Embryonic facial prominence (tissue), 1 donor: Measurements from ENCODE around the gene FHOD3.
A peak's percentile ranks its signal among the peaks of the same experiment; 100 is the strongest.

Source experiments
- DNase-seq: peaks from one replicate; pipeline ENCODE4 v3.0.0-alpha.2; 2016; ENCODE audit errors: extremely low spot score

FHOD3 gene

DNA sequence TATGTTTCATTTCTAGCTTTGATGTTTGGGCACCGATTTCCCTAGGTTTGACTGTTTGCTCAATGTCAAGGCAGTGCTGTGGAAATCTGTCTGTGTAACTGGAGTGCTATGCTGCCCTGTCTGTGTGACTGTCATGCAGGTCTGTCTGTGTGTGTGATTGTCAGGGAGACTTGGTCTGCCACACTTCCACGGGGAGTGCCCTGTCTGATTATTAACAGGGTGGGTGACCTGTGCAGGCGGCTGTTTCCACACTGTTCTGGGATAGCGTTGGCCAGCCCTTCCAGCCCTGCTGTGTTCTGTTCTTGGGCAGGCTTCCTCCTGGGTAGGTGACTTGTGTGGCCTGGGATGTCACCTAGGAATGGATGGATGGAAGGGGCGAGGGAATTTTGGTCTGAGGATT is 85.3 kb downstream of the FHOD3 start:
- DNase-seq = no peak

DNA sequence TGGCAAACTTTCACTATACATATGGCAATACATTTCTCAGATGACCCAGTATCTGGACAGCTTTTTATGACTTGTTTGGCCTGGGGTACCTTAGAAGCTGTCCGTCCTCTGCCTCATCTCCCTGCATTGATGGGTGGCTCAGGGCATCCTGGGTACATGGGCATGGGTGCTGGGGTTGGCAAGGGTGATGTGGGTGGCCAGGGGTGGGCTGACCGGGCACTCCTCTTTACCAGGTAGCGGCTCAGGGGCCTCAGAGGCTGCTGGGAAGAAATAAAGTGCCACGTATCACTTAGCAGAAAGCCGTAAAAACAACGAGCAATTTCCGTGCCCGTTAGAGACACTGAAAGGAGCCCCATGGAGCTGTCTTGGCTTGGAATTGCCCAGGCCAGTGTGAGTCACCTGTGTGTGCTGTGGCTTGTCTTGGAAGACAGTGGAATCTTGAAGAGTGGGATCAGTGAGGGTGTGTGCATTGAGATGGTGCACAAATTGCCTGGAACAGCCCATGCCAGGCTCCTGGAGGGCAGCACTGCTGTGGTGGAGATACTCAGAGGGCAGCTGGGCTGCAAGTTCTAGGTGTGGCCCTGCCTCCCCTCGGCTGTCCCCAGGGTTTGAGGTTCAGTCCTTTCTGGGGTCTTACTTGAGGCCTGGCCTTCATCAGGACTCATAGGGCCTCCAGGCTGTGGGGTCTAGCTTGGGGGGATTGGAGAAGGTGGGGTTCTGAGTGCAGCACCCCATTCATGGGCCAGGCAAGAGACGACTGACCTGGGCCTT is 88.8 kb downstream of the FHOD3 start:
- no peak for DNase-seq

DNA sequence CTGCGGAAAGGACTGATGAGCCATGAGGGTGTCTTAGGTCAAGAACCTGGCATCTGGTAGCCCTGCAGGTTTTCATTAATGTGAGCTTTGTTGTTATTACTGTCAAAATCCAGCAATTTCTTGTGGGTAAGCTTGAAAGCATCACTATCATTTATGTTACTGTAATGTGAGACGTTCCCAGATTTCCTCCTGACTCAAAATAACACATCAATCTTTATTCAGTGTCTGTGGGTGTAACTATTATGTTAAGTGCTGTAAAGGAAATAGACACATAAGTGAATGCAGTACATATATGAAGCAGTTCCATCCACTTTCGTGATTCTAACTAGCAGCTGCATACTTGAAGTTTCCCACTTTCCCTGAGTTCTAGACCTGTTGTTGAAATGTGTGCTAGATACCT is 89.8 kb downstream of the FHOD3 start:
- DNase-seq = no peak

DNA sequence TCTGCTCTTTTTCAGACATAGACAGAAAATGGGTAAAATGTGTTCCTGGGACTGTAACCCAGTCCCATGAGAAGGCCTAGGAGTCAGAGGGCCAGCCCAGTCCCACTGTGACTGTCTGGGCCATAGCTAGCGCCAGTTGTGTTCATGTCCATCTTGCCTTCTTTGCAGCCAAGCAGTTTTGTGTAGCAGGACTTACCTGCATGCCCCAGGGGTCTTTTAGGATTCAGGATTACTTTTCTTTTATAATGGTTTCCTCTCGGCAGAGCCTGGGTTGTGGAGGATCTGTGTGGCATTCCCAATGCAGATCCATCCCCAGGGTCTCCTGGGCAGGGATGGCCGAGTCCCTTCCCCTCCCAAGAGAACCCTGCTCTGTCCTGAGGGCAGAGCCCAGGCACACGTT is 90.8 kb downstream of the FHOD3 start:
- DNase-seq = no peak

DNA sequence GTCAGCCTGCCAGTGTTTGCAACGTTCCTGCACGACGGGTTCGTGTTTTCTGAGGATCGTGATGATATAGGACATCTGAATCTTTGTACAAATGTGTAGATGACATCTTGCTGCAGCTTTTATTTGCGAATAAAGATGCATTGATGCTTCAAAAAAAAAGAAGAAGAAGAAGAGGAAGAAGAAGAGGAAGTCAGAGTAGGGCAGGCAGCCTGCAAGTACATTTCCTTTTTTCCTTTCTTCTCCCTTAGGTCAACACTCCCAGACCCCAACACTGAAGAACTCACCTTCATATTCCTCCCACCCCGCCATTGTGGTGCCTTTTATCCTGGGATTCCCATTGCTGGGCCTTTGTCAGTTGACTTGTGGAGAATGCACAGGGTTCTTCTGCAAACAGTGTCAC is 91.5 kb downstream of the FHOD3 start:
- no peak for DNase-seq

DNA sequence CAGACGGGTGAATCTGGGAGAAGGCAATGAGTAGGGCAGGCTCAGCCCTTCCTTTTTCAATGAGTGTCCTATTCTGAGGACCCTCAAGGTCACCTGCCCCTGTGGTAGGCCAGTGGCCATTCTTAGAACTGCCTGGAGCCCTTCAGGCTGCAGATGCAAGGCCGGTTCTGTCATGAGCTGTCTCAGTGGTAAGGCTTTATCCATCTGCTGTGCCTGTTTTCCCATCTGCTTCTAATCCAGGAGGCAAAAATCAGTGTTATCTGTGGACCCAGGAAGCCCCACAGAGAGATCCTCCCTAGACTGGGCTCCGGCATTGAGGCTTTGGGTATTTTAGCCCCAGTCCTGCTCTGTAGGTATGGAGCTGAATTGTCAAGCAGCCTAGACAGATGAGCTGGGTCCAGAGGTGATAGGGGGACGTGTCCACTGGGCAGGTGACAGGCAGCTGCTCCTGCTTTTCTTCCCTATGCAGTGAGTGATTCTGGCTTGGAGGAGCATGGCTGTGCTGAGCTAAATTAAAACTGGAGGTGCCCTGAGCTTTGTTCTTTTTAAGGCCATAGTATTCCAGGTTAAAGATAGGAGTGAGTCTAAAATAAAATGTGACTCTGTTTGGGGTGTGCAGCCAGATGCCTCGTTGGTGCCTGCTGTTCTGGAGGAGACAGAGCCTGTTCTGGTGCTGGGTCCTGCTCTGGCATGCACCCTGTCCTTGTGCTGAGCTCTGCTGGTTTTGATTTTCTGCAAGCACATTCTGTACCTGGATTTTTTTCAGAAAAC is 92.5 kb downstream of the FHOD3 start:
- no peak for DNase-seq

DNA sequence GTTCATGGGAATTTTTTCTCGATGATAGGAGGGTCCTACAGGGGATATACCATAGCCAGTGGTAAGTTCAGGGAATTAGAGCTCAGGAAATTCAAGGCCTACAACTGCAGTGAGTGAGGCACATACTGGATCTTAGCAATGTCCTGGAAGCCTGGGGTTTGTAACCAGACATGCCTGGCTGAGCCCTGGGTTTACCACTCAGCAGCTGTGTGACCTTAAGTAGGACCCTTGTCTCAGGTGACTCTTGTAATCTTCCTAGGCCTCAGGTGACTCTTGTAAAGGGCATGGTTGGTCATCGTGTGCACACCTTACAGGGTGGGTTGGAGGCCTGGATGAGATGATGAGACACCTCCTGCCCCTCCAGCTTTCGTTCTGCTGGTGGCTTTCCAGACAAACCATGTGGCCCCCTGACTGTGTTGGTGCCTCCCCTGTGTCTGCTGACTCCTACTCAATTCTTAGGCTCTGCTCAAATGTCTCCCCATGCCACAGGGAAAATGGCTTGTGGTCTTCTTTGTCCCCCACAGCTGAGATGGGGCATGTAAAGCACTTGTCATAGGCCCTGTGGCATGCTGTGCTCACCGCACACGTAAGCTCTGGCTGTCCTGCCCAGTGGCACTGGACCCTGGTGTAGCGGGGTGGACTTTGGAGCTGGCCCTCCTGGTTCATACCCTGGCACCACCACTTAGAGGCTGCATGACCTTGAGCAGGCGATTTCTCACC is 94.1 kb downstream of the FHOD3 start:
- DNase-seq = no peak

DNA sequence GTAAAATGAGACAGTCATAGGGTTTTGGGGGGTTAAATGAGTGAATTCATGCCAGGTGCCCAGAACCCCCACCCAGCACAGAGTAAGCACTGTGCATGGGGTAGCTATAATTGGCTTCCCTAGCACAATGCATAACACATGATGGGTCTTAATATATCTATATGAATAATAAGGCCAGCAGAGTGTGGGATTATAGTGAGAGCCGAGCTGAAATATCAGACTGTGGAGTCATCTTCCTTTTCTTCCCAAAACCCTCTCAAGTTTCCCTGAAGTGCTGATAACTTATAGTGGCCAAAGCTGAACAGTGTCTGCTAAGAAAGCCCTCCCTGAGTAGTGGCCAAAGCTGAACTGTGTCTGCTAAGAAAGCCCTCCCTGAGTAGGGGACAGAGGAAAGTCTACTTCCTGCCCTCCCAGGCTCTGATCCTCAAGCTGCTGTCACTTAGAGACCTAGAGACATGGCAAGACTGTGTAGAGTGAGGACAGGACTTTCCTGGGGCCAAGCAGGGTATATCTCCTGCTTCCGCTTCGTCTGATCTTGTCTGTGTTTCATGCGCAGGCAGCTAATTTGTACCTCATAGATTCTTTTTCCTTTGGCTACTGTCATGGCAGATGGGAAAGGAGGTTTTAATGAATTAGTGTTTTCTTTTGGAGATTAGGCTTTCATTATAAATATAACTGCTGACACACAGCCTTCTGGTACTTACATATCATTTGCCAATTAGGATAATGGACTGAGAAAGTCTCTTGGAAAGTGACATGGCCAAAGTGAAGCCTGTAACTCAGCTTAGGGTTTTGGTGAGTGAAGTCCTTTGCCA is 94.9 kb downstream of the FHOD3 start:
- DNase-seq = no peak

DNA sequence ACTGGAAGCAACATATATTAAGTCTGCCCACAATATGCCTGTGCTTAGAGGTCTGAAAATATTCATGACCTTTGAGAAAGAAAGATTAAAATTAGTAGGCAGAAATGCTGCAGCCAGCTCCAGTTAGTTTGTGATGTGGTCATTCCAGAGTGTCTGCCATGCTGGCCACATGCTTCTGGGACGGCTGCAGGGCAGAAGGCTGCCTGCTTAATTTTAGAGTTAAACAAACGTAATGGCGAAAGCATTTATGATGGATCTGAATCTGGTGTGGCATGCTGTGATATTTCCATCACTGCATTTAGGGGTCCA is 95.4 kb downstream of the FHOD3 start:
- no peak for DNase-seq

DNA sequence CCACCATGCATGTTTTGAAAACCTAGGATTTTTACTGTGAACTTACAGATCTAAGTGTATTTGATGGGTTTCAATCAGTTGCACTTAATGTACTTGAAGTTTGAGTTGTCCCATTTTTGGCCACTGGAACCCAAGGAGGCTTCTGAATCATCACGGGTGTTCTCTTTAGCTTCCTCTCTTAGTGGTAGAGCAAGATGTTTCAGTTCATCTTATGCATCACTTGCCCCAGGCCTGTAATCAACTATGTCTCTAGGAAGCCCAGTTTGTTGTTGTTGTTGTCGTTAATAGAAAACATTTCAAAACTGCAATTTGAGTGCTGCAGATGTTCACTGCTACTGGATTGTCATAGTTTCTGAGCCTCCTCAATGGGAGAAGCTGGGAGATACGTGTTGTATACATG is 97.0 kb downstream of the FHOD3 start:
- DNase-seq = no peak

DNA sequence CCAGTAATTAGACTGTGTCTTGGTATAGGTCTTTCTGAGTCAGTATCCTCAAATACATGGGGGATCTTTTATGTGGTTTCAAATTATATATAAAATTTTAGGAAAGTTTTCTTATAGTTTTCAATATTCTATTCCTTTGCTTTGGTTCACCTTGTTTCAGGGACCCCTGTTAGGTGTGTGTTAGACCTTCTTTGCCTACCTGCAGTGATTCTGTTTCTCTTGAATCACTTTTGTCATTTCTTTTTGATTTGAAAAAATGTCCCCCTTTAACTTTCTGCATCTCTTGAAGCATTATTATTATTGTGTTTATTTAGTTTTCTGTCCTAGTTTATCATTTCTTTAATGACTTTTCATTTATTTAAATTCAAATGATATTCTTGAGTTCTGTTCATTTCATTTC is 98.7 kb downstream of the FHOD3 start:
- no peak for DNase-seq

DNA sequence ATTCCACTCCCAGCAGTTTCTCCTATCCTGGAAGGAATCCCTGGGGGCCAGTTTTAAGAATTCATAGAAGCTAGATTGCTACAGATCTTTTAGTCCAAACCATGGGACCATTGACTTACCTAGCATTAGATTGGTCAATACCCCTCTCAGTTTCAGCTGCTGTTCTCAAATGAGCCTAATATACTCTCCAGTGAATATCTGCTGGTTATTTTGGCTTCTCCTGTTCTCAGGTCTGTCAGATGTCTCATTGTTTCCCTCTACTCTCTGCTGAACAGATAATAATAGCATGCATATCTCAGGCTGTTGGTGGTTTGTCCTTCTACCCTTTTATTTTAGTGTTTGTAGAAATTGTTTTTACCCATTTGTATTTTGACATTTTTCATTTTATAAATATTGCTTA is 99.5 kb downstream of the FHOD3 start:
- DNase-seq = no peak

DNA sequence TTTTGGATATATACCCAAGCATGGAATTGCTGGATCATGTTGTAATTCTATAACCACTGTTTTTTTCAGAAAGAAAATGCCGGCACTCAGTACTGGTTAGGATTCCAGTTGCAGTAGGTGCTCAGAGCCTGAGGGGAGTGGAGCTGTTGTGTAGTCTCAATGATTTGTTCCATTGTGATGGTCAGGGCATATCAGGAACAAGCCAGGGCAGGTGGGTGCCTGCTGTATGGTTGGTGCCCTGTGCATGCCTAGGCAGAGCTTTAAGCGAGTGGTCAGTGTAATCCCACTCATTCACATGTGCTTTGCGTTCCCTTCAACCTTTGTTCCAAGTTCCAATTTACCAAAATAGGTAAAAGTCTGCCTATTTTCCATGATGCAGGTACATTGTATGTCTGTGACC is 100.9 kb downstream of the FHOD3 start:
- DNase-seq = no peak

DNA sequence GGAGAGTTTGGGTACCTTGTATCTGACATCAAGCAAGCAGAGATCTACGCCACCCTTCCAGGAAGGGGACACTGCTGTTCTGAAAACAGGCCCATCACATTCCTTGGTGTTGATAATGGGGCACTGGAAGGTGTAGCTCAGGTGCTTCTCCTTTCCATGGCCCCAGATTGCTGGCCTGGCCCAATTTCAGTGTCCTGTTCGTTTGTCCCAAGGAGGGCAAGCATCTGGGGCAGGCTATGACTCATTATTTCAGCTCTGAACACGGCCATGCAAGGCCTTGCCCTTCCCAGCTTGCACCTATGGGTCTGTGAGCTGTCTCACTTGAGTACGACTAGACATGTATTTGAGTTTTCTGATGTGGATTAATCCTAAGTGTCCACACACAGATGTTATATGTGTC is 101.5 kb downstream of the FHOD3 start:
- no peak for DNase-seq

DNA sequence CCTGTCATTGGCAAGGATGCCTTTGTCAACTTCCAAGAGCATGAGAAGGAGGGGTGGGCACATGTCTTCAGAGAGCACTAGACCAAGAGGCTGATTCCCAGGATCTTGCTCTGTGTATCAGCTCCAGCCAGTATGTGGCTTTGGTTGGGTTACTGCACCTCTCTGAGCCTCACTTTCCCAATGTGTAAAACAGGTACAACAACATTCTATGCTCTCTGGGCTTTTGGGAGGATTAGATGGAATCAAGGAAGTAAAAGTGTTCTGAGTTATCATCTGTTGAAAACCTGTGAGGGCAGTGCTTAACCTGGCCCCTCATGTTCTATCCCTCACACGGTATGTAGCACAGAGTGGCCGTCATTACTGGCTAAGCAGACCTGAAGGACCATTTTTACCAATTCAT is 103.9 kb downstream of the FHOD3 start:
- DNase-seq = no peak

DNA sequence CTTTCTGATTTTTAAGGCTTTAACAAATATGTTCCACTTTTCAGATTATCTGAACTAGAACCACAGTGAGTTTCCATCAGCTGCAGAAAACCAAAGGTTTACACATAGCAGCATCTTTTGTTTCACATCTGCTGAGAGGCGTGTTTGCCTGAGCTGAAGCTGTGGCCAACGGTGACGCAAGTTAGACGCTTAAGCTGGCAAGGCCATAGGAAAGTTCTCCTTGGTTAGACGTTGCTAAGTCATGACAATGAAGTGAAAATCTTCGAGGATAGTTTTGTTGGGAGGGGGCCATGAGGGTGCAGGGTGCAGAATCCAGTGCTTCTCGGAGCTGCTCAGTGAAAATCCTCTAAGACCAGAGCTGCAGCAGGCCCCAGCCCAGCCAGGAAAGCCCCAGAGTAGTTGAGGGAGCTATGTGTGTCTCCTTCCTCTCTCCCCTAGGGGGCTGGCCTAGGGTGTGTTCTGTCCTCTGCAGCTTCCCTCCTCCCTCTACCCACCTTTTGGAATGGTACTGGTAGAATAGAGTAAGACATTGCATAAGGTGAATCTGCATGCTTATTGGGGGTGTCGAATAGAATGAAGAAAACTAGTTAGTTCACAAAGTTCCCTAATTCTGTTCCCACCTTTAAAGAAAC is 105.4 kb downstream of the FHOD3 start:
- DNase-seq = peak; percentile 39

DNA sequence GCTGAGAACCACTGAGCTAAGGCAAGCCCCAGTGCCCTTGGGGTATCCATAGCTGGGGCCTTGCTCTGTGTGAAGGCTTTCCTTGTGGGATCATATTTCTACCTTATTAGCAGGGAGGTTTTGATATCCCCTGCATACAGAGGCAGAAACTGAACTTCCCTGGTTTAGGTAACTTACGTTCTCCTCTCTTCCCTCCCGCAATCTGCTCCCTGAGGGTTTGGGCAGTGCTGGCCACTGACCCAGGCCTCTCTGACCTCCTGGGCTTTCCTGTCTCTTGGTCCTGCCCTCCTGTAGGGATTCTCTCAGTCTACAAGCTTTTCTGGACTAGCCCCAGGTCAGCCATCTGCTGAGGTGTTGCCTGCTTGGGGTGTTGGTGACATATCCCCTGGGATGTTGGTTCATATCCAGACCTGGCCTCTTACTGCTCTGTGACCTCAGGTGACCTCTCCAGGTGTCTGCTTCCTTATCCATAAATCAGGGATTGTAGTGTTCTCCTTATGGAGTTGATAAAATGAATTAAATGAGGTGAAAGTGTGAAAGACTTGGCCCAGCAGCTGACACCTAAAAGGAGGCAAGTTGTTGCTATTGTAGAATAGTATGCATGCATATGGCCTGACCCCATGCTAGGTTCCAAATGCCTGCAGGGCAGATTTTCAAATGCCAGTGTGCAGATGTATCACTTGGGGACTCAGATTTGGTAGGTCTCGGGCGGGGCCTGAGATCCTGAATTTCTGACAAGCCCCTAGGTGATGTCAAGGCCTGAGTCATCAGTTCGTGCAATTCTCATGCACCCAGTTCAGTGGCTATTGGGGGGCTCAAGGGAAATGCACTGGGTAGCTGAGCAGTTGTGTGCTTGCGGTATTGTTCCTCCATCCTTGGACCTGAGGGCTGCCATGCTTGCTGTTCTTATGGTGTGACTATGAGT is 106.6 kb downstream of the FHOD3 start:
- no peak for DNase-seq

DNA sequence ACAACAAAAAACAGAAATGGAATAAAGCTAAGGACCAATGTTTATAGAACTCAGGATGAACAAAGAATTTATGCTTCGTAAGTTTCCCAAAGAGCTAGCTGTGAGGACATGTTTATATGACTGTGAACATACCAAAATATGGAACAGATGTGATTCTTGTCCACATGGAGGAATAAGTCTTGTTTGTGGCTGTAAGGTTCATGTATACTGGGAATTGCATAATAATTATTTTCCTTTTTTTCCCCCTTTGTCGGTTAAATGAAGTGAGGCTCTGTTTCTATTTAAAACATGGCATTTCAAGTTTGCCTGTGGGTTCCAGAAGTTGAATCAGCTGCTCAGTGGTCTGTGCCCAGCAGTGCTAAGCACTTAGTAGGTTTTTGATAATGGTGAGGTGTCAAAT is 108.1 kb downstream of the FHOD3 start:
- DNase-seq = no peak

DNA sequence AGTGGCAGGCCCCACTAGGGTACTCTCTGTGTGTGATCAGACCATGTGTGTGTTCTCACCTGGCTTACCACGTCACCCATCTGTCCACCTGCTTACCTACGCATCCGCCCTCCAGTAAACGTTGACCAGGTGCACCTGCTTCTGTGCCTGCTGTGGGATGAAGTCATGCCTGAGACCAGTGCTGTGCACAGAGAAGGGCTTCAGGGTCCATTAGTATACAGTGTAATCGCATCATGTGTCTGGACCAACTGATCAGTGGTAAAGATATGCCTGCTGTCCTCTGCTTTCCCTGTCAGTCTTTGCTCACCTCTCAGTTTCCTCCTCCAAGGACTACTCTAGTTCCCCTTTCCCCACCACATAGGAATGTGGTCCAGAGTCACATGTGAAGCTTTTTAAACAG is 109.3 kb downstream of the FHOD3 start:
- DNase-seq = no peak

DNA sequence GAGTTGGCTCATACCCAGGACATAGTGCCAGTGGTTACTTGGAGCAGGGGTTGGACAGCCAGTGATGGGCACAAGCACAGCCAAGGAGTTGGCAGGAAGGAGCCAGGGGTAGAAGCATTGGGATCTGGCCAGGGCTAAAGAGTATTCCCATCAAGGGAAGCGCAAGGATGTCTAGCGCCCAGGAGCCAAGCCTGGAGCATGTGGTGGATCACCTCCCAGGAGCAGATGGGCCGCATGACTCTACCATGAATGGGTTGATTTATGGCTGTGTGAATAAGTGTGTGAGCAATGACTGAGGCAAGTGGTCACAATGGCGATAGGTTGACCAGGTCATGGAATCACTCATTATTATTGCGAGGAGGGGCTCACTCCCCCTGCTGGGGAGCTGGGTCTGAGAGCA is 111.1 kb downstream of the FHOD3 start:
- no peak for DNase-seq

DNA sequence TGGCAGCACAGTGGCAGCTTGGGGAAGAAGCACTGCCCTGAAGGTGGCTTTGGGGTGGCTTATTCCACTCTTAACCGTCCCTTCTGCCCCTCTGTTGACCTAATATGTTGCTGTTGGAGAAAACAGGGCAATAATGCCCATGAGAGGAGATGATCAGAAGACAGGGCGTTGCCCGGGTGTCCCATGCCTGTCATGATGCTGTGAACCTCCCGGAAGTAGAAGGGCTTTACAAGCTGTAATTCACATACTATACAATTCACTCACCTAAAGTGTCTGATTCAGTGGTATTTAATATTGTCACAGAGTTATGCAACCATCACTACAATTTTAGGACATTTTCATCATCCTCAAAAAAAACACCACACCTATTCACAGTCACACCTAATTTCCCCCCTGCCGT is 112.3 kb downstream of the FHOD3 start:
- no peak for DNase-seq
